Measurements from ENCODE around the gene C14orf119.
A peak's percentile ranks its signal among the peaks of the same experiment; 100 is the strongest.

Gene C14orf119

DNA sequence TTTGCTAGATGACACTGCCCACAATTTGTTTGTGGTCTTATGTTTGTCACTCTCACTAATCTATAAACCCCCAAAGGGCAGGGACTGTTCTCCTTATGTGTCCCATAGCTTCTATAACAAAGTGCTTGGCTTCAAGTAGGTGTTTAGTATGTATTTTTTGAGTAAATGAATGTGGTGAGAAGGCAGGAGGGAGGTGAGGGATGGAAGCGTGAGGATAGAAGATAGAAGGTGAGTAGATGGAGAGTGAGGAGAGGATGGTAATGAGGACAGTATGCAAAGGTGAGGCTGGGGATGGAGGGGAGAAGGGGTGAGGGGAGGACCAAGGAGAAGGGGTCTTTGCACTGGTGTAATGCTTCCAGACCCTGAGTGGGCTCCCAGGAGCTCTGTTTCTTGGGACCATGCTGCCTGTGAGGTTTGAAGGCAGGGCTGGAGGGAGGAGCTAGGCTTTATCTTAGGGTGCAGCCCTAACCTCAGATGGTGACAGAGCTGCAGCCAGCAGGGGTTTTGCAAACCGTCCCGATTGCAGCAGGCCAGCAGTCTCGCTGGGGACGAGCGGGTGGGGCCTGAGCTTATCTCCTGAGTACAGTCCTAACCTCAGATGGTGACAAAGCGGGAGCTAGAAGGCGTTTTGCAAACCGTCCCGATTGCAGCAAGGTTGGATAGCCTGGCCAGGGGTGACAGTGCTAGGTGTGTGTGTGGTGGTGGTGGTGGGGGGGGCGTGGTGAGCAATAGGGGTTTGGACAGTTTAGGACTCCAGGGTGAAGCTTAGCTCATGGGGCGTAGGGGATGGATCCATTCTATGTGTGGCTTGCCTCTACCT lies 17.3 kb downstream of the C14orf119 start:
- DNase-seq = peak; percentile 97

DNA sequence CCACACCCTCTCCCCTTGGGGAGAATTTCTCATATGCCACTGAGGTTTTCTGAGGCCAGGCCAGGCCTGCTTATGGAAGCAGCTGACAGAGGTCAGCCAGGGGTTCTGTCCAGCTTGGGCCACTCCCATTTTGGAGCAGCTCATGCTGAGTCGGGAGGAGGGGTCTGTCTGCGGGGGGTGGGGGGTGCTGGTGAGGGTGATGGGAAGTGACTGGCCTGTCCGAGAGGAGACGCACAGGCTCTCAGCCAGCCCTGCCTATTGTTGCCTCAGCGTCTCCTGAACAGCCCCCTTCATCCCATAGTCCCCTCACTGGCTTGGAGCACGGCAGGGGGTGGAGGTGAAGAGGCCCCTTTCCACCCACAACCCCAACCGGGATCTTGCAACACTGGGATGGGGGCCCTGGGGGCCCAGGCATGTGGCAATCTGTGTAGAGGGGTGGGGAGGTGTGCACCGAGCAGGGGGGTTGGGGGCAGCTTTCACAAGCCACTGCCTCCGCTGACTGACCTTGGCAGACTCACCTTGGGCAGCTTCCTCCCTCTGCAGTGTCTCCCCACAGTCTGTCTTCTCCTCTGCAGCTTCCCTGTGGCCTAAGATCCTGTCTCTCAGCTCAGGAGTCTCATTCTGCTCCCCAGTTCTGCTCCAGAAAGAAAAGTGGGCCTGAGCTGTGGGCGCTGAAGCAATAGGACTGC lies 18.3 kb downstream of the C14orf119 start:
- DNase-seq = no peak

DNA sequence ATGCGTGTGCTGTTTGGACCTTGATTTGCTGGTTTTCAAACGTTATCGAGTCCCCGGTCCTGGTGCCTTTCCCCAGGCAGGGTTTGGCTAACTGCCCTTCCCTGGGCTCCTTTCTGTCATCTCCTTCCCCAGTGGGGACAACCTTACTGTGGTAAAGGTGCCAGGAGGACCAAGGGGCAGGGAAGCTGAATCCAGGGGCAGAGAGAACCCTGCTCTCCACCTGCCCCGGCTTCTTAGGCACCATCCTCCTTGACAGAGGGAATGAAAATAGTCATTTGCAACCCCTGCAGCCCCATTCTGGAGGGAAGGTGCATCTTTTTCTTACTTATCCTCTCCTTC lies 18.8 kb downstream of the C14orf119 start:
- no peak for DNase-seq

DNA sequence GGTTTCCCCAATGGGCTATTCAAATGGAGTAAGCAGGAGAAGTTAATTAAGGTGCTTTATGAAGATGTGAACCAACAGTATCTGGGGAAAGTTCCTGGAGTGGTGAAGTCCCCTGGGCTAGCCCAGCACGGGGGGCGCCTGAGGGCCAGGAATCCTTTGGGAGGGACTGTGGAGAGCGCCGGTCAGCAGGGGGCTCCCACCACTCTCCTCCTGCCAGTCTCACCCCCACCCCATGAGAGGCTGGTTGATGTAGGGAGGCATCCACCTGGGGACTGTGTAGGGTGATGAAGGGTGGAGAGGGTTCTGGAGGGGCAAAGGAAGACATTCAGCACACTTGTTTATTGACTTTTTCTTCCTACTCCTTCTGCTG lies 19.3 kb downstream of the C14orf119 start:
- DNase-seq = no peak

DNA sequence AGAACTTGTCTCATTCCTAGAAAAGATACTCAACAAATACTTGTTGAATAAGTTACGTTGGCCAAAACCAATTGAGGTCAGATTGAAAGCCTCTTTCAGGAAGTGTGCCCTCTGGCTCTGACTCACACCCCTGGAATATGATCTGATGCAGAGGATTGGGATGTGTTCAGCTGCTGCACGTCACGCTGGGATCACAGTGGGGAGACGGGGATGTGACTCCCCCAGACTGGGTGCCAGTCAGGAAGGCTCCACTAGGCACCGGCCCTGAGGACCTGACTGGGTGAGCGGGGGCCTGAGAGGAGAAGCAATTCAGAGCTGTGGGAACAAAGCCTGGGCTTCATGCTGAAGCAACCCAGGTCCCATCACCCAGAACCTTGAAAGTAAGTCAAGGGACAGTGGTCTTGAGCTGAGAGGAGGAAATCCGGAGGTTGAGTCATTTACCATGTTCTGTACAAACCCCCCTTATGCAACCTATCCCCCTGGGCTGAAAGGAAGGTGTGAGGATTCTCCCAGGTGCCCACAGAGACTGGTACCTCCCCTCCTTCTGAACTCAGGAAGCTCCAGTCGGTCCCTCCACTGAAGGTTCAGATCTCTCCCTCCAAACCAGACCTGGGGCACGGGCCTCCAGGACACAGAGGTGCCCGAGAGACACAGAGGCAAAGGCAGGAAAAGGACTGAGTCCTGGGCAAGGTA lies 19.9 kb downstream of the C14orf119 start:
- DNase-seq = no peak

DNA sequence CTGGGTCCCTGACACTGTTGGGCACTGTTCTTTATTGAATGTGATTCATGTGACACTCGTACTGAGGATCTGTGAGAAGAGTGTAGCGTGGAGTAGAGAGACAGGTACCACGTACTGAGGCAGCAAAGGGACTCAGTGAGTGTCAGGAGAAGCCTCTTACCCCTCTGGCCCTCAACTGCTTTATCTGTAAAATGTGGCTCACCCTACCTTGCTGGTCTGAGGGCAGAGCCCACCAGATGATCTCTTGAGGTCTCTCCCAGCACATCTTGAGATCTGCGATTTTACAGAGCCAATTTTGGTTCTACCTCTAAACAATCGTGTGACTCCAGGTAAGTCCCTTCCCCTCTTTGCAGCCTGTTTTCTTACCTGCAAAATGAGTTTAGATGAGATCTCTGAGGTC lies 20.6 kb downstream of the C14orf119 start:
- no peak for DNase-seq

DNA sequence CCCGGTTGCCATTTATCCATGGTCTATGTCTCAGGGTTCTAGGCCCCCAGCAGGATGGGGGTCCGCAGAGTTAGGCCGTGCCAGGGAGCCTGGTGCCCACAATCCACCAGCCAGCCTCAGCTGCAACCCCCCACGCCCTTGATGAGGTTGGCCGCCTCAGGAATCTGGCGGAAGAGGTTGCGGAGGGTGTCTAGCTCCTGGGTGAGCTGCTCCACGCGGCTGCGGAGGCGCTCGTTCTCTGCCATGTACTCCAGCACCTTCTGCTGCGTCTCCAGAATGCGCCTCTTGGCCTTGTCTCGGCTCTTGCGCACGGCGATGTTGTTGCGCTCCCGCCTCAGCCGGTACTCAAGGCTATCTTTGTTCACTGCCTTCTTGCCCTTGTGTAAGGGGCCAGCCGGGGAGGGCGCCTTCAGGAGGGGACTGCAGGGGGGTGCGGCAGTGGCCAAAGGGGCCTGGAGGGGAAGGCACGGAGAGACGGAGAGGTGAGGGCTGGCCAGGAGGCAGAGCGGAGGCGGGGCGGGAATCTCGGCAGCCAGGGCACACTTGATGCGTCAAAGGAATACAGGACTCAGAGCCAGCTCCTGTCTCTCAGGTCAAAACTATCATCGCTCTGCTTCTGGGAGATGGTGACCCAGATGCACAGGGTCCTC lies 22.2 kb downstream of the C14orf119 start:
- DNase-seq = no peak

DNA sequence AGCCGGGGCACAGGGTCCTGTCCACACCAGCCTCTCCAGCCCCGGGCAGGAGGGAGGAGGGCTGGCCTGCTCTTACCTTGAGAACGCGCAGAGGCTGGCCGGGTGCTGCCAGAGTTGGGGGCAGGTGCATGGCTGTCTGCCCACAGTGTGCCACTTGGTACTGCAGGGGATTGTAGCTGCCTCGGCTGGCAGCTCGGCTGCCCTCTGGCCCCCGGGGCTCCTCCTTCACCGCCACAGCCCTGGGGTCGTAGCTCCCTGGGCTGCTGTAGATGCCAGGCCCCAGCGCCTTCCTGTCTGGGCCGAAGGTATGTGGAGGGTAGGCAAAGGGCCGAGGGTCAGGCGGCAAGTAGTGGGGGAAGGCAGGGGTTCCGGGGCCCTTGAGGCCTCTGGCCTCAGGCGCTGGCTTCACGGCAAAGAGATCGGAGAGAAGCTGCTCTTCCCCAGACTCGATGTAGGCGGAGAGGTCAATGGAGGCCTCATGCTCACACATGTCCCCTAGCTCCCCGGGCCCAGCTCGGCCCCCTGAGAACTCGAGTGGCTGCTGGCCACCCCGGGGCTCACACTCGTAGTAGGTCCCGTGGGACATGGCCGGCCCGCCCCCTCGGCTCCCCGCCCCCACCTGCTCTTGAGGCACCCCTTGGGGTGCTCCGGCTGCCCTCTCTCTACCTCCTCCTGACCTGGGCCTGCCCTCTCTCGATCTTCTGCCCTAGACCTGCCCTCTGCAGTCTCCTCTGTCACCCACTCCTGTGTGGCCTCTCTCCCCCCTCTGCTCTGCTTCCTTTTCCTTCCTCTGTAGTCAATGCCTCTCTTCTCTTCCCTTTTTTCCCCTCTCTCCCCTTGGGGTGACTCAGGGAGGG lies 23.4 kb downstream of the C14orf119 start, which contains the start of gene CEBPE:
Gene CEBPE, minus strand, starts transcription at position 750 of the 857 bp plus-strand sequence. Its CDS starts 164 bp downstream, at position 586.
- no peak for DNase-seq

DNA sequence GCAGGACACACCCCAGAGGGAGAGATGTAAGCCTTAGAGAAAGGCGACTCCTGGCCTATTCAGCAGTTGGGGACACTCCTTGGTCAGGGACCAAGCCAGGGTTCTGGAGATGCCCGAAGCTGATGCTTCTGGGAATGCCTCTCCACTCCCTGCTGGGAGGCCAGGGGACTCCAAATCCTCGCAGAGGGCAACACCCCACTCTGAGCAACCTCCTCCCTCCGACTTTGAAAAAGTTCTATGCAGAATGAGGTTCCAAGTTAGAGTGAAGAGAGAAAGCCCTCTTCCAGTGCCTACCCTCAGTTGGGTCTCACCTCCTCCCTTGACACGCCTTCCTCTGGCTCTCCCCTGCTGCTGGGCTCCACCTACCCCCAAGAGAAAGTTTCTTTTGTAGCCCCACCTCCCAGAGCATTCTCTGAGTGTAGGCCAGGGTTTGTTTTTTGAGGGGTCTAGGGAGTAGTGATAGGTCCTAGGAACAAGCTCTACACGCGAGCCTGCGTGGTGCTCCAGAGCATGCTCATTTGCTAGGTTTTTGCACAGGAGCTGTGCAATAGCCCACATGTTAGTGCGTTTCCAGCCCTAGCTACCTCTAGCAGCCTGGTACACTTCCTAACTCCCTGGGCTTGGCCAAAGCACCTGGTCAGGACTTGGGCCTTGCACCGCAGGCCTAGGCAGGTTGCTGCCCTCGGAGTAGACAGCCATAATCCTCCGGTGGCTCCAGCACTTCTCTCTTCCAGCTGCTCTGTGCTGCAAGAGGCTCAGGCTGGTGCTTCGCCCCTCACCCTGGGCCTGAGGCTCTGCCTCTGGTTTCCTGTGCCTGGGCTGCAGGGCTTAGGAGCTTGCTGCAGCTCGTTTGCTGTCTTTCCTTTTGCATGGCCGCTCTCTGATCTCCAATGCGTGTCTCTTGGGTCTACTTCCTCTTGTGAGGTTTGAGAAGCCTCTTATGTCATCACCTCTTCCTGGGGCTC lies 24.3 kb downstream of the C14orf119 start:
- DNase-seq = no peak

DNA sequence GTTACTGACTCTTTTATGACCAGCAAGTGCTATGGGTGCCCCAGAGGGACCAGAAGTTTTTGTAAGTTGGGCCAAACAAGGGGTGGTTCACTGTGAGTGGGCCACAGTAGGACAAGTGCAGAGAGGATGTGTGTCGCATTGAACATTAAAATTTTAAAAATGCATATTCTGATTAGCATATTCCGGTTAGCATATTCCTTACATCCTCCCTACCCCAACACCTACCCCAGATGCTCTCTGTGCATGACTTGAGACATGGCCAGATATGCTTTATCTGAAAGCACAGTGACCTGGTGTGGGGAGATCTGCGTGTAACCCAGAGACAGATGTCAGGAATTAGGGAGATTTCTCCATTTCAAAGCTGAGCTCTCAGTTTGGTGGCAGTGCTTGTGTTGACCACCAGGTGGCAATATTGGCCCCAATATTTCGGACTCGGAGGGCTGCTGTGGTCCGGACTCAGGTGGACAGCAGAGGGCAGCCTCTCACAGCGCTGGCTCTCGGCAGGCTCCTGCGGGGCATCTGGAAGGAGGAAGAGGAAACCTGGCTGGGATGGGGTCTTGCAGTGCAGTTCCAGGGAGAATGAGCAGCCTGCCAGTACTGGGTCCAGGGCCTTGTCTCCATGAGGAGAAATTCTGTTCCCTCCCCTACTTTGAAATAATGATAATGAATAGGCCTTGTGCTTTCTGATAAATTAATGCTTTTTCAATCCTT lies 25.4 kb downstream of the C14orf119 start:
- peak; percentile 89 for DNase-seq

DNA sequence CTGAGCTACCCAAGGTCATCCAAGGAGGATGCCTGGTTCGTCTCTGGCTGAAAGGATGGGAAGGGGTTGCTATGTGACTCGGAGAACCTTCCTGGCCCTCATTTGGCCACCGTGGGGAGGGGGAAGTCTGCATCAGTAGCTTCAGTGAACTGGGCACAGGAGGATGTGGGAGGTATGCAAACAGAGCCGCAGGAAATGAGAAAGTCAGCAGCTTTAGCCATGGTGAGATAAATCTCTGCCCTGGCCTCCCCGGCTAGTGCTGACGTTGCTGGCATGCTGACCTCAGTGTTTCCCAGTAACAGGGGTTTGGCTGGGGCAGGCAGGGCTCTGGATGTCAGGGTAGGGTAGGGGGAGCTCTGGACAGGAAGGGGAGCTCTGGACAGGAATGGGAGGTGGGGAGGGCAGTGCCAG lies 26.1 kb downstream of the C14orf119 start:
- DNase-seq = no peak

DNA sequence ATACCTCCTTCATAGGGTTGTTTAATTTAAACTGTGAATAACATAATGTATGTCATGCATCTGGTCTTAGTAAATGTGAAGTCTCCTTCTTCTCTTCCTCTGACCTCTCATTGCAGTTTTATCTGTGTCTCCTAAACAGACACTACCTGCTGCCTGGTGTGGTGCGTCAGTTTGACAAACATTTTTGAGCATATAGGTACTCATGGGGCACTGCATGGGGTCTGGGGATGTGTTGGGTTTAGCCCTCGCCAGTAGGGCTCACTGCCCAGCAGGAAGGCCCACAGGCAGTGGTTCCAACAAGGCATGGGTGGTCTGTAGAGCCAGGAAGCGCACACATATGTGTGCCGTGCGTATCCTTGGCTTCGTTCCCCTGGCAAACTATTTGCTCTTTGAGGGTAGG lies 26.8 kb downstream of the C14orf119 start:
- no peak for DNase-seq

DNA sequence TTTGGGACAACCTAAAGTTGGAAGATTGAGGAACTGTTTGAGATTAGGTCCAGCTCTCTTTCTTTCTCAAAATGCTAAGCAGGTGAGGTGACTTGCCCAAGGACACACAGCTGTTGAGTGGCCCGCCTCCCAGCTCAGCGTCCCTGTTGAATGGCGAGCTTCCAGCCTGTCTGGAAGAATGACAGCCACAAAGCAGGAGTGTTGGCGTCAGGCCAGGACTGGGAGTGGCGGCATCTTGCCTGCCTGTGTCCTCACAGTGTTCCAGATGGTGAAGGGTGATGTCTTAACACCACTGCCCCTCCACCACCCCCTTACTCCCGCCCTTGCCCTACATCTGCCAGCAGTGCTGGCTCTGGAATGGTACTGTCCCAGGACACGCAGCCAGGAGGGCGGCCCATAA lies 28.1 kb downstream of the C14orf119 start:
- peak; percentile 82 for DNase-seq

DNA sequence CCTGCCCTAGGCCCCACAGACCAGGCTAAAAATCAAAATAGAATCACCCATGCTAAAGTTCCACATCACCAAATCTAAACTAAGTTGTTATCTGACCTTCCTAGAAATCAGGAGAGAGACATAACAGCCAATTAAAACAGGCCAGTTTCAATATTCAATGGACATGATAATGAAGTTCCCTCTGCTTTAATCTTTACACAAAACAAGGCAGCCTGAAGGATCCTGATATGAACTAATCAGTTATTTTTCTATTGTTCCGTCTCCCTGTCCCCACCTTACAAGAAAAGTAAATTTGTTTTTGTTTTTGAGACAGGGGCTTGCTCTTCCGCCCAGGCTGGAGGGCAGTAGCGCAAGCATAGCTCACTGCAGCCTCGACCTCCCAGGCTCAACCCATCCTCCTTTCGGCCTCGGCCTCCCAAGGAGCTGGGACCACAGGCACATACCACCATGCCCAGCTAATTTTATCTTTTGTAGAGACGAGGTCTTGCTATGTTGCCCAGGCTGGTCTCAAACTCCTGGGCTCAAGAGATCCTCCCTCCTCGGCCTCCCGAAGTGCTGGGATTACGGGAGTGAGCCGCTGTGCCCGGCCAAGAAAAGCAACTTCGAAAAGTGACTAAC lies 29.1 kb downstream of the C14orf119 start:
- peak; percentile 39 for DNase-seq

DNA sequence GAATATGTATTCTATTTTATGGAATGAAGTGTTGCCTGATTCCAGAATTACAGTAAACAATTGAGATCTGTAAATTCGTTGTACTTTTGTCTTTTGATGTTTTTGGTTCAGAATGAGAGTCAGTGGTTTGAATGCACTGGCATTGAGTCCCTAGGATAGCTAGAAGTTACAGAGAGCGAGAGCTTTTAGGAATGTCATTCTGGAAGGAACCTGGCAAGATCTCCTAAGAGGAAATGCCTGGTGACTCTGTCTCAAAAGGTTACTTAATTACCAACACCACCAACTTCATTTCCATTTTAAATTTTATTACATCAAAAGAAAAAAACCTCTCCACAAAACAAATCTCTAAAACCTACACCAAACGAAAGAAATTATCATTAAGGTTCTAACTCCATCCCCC lies 29.7 kb downstream of the C14orf119 start:
- no peak for DNase-seq

DNA sequence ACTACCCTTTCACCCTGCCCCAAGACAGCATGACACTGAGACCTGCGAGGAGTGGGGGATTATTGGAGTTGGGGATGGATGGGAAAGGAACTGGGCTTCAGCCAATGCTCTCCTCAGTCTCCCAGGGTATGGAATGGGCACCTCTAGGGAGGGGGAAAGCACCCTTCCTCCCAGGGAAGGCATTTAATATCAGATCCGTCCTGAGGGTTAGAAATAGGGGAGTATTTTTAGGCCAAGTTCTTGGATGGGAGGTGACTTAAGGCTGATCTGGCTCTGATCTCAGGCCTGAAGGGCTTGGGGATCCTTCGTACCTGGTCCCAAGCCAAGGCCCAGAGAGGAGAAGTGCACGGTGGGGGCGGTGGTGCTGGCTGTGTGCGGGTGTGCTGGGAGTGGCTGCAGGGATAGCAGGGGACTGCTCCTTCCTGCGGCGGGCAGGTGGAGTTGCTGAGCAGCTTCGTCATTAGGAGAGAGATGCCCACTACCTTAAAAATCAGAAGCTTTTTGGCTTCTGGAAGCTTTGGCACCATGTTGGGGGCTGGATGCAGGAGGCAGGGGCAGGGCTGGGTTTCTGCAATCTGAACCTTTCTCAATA lies 30.7 kb downstream of the C14orf119 start:
- DNase-seq = no peak

DNA sequence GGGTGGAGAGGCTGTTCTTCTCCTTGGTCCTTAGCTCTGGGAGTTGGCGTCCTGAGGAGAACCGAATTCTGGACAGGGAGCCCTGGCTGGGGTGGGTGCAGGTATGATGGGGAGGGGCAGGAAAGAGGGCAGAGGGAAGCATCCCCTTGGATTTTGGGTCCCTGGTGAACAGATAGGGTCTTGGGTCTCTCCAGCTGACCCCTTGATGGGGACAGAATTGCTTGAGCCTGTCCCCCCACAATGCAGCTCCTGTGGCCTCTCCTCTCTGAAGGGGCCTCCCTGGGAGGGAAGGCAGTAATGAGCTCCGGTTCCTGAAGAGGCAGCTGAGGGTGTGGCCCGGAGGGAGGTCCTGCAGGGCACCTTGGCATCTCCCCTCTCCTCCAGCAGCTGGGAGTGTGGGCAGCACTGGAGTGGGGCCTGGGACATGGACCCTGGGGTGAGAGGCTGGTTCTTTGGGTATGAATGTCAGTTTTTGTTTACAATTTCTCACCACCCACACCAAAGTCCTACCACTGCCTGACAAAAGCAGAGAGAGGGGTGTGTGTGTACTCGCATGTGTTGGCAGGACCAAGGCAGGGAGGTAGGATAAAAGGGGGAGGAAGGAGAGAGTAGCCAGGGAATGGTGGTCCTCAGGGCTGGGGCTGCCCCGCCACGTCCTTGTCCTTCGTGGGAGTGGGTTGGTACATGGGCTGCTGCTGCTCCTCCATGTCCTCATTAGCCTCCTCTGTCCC lies 31.4 kb downstream of the C14orf119 start:
- DNase-seq = no peak

DNA sequence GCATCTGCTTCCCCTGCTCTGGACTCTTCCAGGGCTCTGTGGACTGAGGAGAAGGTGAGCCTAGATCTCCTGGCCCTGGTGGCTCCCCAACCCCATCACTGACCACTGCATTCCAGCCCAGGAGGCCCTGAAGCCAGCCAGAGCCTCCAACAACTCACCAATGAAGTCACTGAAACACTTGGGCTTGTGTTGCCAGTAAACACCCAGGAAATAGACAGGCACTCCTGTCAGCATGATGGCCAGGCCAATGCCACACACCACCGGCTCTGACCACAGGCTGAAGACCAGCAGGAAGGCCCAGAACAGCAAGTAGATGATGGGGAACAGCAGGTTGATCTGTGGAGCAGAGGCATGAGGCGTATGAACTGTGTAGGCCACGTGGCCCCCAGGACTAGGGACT lies 32.6 kb downstream of the C14orf119 start:
- no peak for DNase-seq
